Measurements from ENCODE around the gene AP2B1.
A peak's percentile ranks its signal among the peaks of the same experiment; 100 is the strongest.
"Not testable (repeated sequence)": the region's sequence is repeated elsewhere in the genome, so short reads cannot be mapped to it uniquely, and the experiment has no call there.

The AP2B1 gene

DNA sequence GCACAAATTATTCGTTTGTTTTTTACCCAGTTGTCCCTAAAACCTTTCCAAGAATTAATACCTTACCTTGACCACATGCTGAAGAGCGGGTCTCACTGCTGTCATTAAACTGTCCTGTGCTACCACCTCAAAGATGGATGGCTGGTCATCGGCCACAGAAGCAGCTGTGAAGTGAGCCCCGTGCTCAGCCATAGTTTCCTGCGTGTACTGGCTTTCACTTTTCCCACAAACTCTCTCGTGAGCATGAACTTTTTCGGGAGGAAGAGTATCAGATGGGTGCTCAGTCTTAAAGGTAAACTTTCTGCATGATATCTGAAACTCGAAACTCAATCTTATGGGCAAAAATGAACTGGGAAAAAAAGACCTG, 9.3 kb upstream of the AP2B1 start:
- no peak for DNase-seq (ENCODE audit: low read depth)

- DNase-seq (ENCODE audit: low read depth): peak; percentile 86
Measured at GRCh38 chr17:35578197-35578928, 8.8 kb upstream of the AP2B1 start, which contains the start of gene PEX12. Gene PEX12, minus strand, starts transcription at chr17:35578571. Its CDS starts 550 bp downstream, at chr17:35578021.

- no peak for DNase-seq (ENCODE audit: low read depth)
Measured at GRCh38 chr17:35578929-35579432, 8.1 kb upstream of the AP2B1 start.

DNA sequence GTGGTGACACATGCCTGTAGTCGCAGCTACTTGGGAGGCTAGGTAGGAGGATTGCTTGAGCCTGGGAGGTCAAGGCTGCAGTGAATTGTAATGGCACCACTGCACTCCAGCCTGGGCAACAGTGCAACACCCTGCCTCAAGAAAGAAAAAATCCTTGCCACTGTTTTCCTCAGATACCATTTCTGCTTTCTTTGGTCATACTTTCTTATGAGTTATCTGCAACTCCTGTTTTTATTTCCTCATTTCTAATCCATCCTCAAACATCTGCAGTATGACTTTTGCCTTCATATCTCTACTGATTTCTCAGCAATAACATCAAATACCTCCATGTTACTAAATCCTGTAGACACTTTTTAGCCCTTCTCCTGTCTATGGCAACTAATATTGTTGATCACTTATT, 3.1 kb upstream of the AP2B1 start:
- DNase-seq (ENCODE audit: low read depth): no peak

GRCh38 chr17:35586569-35587073, 501 bp upstream of the AP2B1 start:
- no peak for DNase-seq (ENCODE audit: low read depth)

DNA sequence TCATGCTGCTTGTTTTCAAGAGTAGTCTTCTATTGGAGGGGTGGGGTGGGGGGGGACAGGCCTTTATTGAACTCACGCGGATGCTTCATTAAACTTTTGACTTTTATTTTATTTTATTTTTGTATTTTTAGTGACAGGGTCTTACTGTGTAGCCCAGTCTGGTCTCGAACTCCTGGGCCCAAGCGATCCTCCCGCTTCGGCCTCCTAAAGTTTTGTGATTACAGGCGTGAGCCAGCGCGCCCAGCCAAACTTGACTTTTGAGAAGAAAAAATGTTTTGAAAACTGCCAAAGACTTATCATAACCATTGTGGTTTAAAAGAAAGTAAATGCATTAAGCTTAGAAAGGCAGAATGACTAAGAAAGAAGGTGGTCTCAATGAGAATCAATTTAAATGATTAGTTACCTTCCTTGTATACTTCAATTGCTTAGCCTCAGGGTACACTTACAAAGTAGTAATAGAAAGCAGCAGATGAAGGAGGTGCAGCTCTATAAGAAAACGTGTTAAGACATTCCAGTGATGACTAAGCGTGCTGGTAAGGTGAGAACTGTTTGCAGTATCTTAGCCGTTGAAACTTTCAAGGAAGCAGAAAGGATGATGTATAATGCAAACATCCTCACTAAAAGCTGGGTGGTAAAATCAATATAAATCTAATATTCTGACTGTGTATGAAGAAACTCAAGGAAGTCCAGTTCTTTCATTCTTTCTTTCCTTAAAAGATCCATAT, 1.2 kb downstream of the AP2B1 start:
- DNase-seq (ENCODE audit: low read depth): no peak

DNA sequence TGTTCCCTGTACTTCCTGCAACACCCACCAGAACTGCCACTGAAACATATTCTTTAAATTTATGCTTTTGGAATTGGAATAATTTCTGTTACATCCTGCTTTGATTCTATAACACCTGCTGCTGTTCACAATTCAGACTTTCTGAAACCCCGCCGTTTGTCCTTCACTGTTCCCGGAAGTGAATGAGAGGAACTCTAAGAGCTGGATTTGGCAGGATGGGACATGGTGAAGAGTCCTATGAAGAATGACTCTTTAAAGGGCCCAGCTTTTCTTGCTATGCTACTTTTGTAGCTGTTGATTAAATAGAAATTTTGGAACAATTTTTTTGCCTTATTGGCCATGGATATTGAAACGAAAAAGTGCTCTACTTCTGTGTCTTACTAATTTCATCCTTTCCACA, 8.9 kb downstream of the AP2B1 start:
- no peak for DNase-seq (ENCODE audit: low read depth)

- no peak for DNase-seq (ENCODE audit: low read depth)
Measured at GRCh38 chr17:35596530-35597233, 9.6 kb downstream of the AP2B1 start.

DNA sequence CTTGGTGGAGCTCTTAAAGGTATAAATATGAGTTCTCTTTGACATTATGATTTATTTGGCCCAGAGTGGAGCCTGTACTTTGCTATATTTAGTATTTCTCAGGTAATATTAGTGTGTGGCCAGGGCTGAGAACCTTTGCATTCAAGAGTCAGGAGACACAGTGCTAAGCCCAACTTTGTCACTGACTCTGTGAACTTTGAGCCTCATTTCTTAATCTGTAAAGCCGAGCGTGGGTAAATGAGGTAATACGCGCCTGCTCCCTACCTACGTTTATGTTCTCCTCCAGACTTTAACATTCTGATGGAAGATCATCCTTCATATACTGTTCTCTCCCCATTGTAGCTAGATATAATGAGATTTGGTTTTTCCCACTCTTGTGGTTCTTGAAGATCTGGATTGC, 10.5 kb downstream of the AP2B1 start:
- DNase-seq (ENCODE audit: low read depth): no peak

DNA sequence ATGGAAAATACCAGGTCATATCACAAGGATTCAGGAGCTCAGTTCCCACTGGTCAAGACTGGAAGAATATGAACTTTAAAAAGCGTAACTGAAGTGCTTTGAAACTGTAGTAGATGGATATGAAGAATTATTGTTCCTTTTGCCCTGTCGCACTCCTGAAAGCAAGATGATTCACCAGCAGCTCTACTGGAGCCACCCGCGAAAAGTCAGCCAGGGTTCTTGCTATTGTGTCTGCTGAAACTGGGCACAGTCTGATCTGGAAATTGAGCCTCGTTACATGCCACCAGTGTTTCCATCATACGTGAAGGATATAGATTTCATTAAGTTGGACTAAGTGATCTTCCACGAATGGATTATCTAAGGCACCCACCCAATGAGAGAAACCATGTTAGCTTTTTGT, 16.6 kb downstream of the AP2B1 start:
- DNase-seq (ENCODE audit: low read depth): no peak

GRCh38 chr17:35605678-35606077, 18.6 kb downstream of the AP2B1 start:
- DNase-seq (ENCODE audit: low read depth): no peak

DNA sequence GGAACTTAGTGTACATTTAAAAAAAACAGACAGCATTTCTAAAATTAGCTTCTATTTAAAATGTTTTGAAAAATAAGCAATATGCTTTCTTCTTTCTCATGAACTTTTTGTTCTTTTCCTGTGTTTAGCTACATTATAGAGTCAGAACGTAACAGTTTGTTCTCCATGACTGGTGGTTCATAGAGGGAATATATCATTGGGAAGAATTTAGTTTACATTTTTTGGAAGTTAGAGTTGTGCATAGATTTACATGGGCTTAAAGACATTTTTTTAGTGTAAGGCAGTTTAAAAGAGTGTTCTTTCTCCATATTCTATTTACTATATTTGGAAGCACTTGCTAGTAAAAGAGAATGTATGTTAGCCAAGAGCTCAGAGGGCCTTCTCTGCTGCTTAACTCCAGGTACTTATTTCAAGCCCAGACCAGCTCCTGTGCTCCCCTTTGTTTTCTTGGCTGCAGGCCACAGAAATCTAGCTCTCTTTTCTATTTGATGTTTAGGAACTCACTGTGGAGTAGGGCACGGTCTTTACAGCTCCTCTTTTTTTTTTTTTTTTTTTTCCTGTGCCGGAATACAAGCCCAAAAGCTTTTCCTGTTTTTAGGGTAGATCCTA, 20.2 kb downstream of the AP2B1 start:
- DNase-seq (ENCODE audit: low read depth): no peak

DNA sequence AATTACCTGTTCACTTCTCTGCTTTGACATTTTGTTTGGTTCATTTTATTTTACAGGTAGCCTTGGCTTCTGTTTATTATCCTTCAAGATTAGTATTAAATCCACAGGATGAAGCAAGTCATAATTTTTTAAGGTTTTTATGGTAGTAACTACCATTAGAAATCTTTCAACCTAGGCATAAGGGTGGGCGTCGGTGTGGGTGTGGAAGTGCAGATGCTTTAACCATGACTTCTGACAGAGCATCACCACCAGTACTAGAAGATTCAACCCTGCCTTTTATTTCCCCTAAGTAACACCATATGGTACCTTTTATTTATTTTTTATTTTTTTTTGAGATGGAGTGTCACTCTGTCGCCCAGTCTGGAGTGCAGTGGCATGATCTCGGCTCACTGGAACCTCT, 22.7 kb downstream of the AP2B1 start:
- no peak for DNase-seq (ENCODE audit: low read depth)

DNA sequence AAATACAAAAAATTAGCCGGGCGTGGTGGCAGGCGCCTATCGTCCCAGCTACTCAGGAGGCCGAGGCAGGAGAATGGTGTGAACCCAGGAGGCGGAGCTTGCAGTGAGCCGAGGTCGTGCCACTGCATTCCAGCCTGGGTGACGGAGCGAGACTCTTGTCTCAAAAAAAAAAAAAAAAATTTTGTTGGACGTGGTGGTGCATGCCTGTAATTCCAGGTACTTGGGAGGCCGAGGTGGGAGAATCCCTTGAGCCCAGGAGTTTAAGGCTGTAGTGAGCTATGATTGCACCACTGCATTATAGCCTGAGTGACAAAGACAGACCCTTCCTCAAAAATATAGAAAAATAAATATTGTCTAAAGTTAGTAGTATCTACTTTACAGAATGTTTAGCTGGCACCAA, 23.6 kb downstream of the AP2B1 start:
- not testable (repeated sequence) for DNase-seq (ENCODE audit: low read depth)

DNA sequence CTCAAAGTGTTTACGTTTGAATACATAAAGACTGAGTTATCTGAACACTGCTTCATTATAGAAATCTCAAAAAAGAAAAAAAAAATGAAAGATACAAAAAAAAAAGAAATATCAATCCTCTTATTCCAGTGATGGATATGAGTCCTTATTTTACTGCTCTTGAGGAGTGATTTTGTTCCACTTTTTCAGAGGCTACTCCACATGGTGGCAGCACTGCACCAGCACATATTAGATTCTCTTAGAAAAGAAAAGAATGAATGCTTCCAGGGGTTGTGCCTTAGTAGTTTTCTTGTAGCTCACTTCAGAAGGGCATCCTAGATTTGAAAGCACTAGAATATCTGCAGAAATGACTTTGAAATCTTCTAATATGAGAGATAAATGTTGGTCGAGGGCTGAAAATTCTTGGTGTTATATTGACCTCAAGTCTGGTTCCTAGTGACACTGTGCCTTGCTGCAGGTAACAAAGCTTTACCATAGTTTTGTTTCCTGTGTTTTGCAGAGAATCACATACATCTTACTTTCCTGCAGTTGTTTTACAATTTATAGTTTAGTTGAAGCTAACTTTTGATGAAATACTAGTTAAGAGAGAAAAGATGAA, 25.9 kb downstream of the AP2B1 start:
- no peak for DNase-seq (ENCODE audit: low read depth)

DNA sequence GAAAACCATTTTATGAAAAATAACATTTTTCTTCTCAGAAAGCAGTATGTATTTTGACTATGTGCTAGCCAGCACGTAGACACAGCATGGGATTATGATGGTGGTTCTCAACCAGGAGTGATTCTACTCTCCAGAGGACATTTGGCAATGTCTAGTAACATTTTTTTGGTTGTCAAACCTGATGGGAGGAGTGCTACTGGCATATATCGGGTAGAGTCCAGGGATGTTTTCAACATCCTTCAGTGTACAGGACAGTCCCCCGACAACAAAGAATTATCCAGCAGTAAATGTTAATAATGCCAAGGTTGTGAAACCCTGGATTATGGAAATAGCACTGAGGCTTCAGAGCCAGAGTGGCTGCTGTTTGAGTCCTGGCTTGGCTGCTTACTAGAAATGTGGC, 27.7 kb downstream of the AP2B1 start:
- no peak for DNase-seq (ENCODE audit: low read depth)

DNA sequence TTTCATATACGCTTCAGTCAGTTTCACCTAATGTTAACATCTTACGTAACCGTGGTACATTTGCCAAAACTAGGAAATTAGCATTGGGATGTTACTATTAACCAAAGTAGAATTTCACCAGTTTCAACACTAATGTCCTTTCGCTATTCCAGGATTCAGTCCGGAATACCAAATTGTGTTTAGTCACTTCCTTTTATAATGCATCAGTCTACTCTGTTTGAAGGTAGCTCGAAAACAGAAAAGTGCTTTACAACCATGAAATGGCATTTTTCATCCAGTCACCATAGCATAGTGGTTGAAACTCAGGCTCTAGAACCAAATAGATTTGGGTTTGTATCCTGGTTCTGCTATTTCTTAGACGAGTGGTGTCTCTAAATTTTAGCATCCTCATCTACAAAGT, 29.4 kb downstream of the AP2B1 start:
- no peak for DNase-seq (ENCODE audit: low read depth)

DNA sequence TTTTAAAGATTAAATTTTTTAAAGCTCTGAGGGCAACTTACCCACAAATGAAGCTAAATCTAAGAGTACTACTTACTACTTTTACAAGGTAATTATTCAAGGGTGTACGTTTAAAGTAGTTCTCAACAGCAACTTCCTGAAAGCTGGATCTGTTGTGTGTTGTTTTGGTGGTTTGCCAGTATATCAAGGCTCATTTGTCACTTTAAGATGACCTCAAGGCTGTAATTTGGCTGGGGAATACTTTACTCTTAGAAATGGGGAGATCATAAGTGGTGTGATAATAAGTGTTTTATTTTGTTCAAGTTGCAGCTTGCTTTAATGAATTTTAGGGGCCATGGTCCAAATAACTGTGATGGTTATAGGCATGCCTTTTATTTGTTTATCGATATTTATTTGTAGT, 30.4 kb downstream of the AP2B1 start:
- DNase-seq (ENCODE audit: low read depth): no peak

- DNase-seq (ENCODE audit: low read depth): no peak
Measured at GRCh38 chr17:35618628-35619027, 31.5 kb downstream of the AP2B1 start.

- no peak for DNase-seq (ENCODE audit: low read depth)
Measured at GRCh38 chr17:35621768-35622167, 34.6 kb downstream of the AP2B1 start.

- DNase-seq (ENCODE audit: low read depth): no peak
Measured at GRCh38 chr17:35627417-35627816, 40.3 kb downstream of the AP2B1 start.

Measured in T-helper 22 cell (primary cell).